CD4-positive, alpha-beta T cell treated with Interleukin-6 for 4 hours (primary cell): ENCODE data around the gene ATP8B1.
"Not testable (repeated sequence)": the region's sequence is repeated elsewhere in the genome, so short reads cannot be mapped to it uniquely, and the experiment has no call there.

Source experiments
- DNase-seq: peaks from one replicate; pipeline ENCODE4 v3.0.0-alpha.2; 2020; ENCODE audit warnings: mixed read lengths

ATP8B1 gene

GRCh38 chr18:57762686-57763085 is 40.4 kb downstream of the ATP8B1 start:
- no peak for DNase-seq

- no peak for DNase-seq
These were observed 43.5 kb downstream of the ATP8B1 start for GRCh38 chr18:57759650-57760049.

GRCh38 chr18:57755473-57756067 is 47.5 kb downstream of the ATP8B1 start:
- DNase-seq, result no peak

GRCh38 chr18:57754577-57755338 is 48.4 kb downstream of the ATP8B1 start:
- no peak for DNase-seq

GRCh38 chr18:57753063-57753462 is 50.1 kb downstream of the ATP8B1 start:
- no peak for DNase-seq

- no peak for DNase-seq
These were observed 53.5 kb downstream of the ATP8B1 start for GRCh38 chr18:57749604-57749970.

- no peak for DNase-seq
These were observed 54.1 kb downstream of the ATP8B1 start for GRCh38 chr18:57748770-57749603.

- DNase-seq, result no peak
These were observed 55.1 kb downstream of the ATP8B1 start for GRCh38 chr18:57747809-57748680.

- DNase-seq, result no peak
These were observed 58.9 kb downstream of the ATP8B1 start for GRCh38 chr18:57744211-57744694.

- no peak for DNase-seq
These were observed 60.1 kb downstream of the ATP8B1 start for GRCh38 chr18:57743008-57743407.

- no peak for DNase-seq
These were observed 61.8 kb downstream of the ATP8B1 start for GRCh38 chr18:57741273-57741672.

GRCh38 chr18:57738078-57738477 is 65.0 kb downstream of the ATP8B1 start:
- no peak for DNase-seq

- DNase-seq, result no peak
These were observed 65.6 kb downstream of the ATP8B1 start for GRCh38 chr18:57737400-57738060.

- not testable (repeated sequence) for DNase-seq
These were observed 68.1 kb downstream of the ATP8B1 start for GRCh38 chr18:57735042-57735441.

GRCh38 chr18:57733861-57734260 is 69.3 kb downstream of the ATP8B1 start:
- DNase-seq, result no peak

GRCh38 chr18:57730146-57730545 is 73.0 kb downstream of the ATP8B1 start:
- no peak for DNase-seq

GRCh38 chr18:57728941-57729511 is 74.1 kb downstream of the ATP8B1 start:
- no peak for DNase-seq

- no peak for DNase-seq
These were observed 74.9 kb downstream of the ATP8B1 start for GRCh38 chr18:57727952-57728807.

- not testable (repeated sequence) for DNase-seq
These were observed 83.7 kb downstream of the ATP8B1 start for GRCh38 chr18:57719211-57719935.

GRCh38 chr18:57716549-57716948 is 86.6 kb downstream of the ATP8B1 start:
- no peak for DNase-seq
